ENCODE results near the gene FAM53B. TPM values are rescaled to one million over a fixed set of nuclear protein-coding genes. Genes with fewer than 3 reads are reported as not detected.

The FAM53B gene
- total RNA-seq, 4 donors from 2014 or later, result 60.8 to 84.8 (median 78.8) TPM

DNA sequence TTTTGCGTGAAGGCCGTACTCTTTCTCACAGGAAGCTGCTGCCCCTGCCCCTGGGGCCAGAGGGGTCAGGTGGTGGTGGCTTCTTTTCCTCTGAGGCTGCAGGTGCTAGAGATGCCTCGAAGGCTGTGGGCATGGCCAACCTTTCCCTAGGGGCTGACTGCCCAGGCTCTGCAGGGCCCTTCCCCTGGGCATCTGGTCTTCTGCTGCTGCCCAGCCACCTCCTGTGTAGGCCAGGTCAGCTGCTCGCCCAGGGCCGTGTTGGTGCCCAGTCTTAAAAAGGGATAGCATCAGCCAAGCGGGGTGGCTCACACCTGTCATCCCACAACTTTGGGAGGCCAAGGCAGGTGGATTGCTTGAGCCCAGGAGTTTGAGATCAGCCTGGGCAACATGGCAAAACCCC is 114.3 kb downstream of the FAM53B start:
- Histone ChIP-seq H3K36me3 (peaks cover 0 to 7% (median 0%) of the 10 kb centered on the region in 3 donors), H3K27me3 (no peaks in the 10 kb centered on the region), H3K9me3 (no peaks in the 10 kb centered on the region), H3K4me3 (no peak overlapping the region), H3K27ac (peak overlapping the region; percentile 79 to 95 (median 92)), H3K4me1 (peaks cover 3 to 86% (median 79%) of the 10 kb centered on the region in 4 donors)
- 39 to 49% methylated on average over 3 to 6 of the region's 6 CpGs for WGBS, 2 donors
- TF ChIP-seq EP300 (IDR thresholded peaks at IDR 0.05) (no peak), POLR2A (IDR thresholded peaks at IDR 0.05) (no peak)
- TF ChIP-seq, protein P1, sequence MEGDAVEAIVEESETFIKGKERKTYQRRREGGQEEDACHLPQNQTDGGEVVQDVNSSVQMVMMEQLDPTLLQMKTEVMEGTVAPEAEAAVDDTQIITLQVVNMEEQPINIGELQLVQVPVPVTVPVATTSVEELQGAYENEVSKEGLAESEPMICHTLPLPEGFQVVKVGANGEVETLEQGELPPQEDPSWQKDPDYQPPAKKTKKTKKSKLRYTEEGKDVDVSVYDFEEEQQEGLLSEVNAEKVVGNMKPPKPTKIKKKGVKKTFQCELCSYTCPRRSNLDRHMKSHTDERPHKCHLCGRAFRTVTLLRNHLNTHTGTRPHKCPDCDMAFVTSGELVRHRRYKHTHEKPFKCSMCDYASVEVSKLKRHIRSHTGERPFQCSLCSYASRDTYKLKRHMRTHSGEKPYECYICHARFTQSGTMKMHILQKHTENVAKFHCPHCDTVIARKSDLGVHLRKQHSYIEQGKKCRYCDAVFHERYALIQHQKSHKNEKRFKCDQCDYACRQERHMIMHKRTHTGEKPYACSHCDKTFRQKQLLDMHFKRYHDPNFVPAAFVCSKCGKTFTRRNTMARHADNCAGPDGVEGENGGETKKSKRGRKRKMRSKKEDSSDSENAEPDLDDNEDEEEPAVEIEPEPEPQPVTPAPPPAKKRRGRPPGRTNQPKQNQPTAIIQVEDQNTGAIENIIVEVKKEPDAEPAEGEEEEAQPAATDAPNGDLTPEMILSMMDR (IDR thresholded peaks at IDR 0.05), result no peak
- no peak for DNase-seq (ENCODE audit: low spot score in 2 of 2)

DNA sequence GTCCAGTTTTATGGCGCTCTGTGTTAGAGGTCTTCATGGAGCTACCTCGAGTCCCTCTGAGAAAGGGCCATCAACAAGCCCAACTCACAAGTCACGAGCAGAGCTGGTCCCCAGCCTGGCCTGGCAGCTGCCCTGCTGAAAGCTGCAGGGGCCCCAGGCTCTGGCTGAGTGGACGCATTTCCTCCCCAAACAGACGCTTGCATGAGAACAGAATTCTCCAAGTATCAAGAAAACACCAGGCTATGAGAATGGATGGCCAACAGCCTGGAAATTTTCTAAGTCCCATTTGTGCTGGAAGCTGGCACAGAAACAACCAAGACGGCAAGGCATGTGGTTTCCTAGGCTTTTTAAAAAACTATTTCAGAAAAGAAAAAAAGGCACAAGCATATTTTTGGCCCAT is 114.8 kb downstream of the FAM53B start:
- H3K27ac ChIP-seq, result peak overlapping the region; percentile 79 to 95 (median 92)
- H3K27me3 ChIP-seq, result no peaks in the 10 kb centered on the region
- H3K9me3 ChIP-seq, result no peaks in the 10 kb centered on the region
- TF ChIP-seq EP300 (IDR thresholded peaks at IDR 0.05) (peak in 1 of 2 donors; percentile 86), POLR2A (IDR thresholded peaks at IDR 0.05) (no peak)
- peaks cover 3 to 91% (median 81%) of the 10 kb centered on the region in 4 donors for H3K4me1 ChIP-seq
- H3K36me3 ChIP-seq, result peaks cover 0 to 5% (median 0%) of the 10 kb centered on the region in 3 donors
- no peak overlapping the region for H3K4me3 ChIP-seq
- WGBS, 2 donors, result 35 to 39% methylated on average over 6 of the region's 6 CpGs
- DNase-seq (ENCODE audit: low spot score in 2 of 2), result peak in 1 of 2 donors; percentile 29

DNA sequence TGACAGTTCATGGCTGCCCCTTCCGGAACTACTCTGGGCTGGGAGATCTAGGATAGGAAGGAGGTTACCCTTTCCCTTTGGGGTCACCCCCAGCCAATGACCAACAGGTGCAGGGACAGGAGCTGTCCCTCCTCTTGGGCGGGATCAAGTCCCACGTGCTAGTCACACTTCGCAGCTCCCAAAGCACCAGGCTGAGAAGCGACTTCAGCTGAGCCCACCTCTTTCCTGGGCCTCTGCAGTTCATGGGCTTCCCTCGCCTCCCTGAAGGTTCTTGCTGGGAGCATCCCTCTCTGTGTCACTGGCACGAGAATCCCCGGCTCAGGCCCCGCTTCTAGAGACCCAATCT is 115.5 kb downstream of the FAM53B start:
- Histone ChIP-seq H3K36me3 (peaks cover 0 to 4% (median 0%) of the 10 kb centered on the region in 3 donors), H3K9me3 (no peaks in the 10 kb centered on the region), H3K4me3 (no peak overlapping the region), H3K27ac (peak overlapping the region; percentile 79 to 95 (median 92)), H3K27me3 (no peaks in the 10 kb centered on the region), H3K4me1 (peaks cover 3 to 94% (median 84%) of the 10 kb centered on the region in 4 donors)
- TF ChIP-seq, protein P1 (IDR thresholded peaks at IDR 0.05), result no peak
- TF ChIP-seq EP300 (IDR thresholded peaks at IDR 0.05) (no peak), POLR2A (IDR thresholded peaks at IDR 0.05) (no peak)
- no peak for DNase-seq (ENCODE audit: low spot score in 2 of 2)
- WGBS, 2 donors, result 76 to 77% methylated on average over 9 of the region's 9 CpGs

DNA sequence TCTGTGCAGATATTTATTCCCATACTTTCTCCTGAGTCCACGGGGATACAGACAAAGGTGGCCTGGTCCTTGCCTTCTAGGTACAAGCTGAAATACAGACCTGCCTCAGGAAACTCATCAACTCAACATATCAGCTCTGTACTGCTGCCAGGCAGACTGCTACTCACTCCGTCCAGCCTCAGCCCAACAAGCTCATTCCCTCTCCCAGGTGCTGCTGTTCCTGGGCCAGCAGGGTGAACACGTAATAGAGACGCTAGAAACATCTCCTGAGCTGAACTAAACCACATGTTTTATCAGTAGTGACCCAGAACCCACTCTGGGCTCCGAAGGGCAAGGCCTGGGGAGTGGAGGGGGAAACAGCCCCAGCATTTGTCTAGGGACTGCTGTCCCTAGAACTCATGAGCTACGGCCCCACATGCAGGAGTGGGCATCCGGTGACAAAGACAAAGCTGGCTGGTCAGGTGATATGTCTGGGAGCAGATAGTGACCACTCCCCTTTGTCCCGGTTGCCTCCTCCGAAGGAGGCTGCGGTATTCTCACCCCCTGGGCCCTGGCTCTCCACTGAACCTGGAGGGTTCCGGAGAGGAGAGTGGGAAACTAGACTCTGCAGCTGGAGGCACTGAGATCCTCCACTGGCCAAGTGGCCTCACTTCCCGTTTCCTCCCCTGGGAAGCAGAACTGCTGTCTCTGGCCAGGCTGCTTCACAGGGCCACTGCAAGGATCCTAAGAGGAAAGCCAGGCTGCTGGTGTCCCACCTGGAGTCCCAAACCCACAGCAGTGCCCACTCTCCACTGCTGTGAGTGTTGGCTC is 116.1 kb downstream of the FAM53B start:
- H3K27me3 ChIP-seq, result no peaks in the 10 kb centered on the region
- H3K27ac ChIP-seq, result peak overlapping the region; percentile 79 to 95 (median 92)
- TF ChIP-seq POLR2A (IDR thresholded peaks at IDR 0.05) (no peak), EP300 (IDR thresholded peaks at IDR 0.05) (no peak)
- TF ChIP-seq, protein P1 (IDR thresholded peaks at IDR 0.05), result no peak
- H3K9me3 ChIP-seq, result no peaks in the 10 kb centered on the region
- H3K4me3 ChIP-seq, result no peak overlapping the region
- WGBS, 2 donors, result 52 to 59% methylated on average over 9 to 12 of the region's 12 CpGs
- peaks cover 3 to 95% (median 82%) of the 10 kb centered on the region in 4 donors for H3K4me1 ChIP-seq
- H3K36me3 ChIP-seq, result peaks cover 0 to 9% (median 0%) of the 10 kb centered on the region in 3 donors
- no peak for DNase-seq (ENCODE audit: low spot score in 2 of 2)

DNA sequence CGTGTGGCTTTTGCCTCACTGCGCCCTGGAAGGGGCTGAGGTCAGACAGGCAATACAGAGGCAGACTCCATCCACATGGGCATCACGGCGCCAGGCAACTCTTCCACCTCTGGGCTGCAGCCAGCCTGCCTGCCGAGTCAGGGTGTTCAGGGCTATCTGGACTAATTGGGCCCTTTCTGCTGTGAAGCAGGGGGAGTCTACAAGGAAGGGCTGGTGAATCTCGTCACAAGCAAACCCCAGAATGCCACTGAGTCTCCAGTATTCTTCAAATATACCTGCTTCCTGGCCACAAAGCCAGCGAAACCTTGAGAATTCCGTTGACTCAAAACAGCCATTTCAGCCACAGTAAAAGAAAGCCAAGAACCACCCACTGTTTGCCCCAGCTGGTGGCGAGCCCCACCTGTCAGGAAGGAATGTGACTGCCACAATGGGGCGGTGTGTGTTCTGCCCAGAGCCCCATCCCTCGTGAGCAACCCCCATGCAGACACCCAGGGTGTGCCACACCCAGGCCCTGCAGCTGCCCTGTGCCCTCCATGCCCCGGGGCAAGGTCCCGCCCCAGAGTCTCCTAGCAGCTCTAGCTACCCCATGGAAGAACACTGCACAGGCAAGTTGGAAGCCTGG is 117.3 kb downstream of the FAM53B start:
- H3K4me3 ChIP-seq, result no peak overlapping the region
- no peaks in the 10 kb centered on the region for H3K27me3 ChIP-seq
- H3K9me3 ChIP-seq, result no peaks in the 10 kb centered on the region
- TF ChIP-seq EP300 (IDR thresholded peaks at IDR 0.05), result peak in 1 of 2 donors; percentile 39
- TF ChIP-seq, protein P1 (IDR thresholded peaks at IDR 0.05), result no peak
- no peak for DNase-seq (ENCODE audit: low spot score in 2 of 2)
- peak overlapping the region; percentile 46 to 95 (median 86) for H3K27ac ChIP-seq
- H3K36me3 ChIP-seq, result peaks cover 0 to 21% (median 0%) of the 10 kb centered on the region in 3 donors
- 58 to 78% methylated on average over 9 to 13 of the region's 13 CpGs for WGBS, 2 donors
- H3K4me1 ChIP-seq, result peaks cover 3 to 94% (median 77%) of the 10 kb centered on the region in 4 donors

Data from tibial nerve (tissue), 4 donors.